ENCODE results near the gene PHF21A.

Gene PHF21A

GRCh38 chr11:45973601-45974000 is 147.7 kb downstream of the PHF21A start:
- DNase-seq: no peak

GRCh38 chr11:45968901-45969300 is 152.4 kb downstream of the PHF21A start:
- no peak for DNase-seq

GRCh38 chr11:45967506-45967905 is 153.7 kb downstream of the PHF21A start:
- DNase-seq: no peak

GRCh38 chr11:45964911-45965389 is 156.3 kb downstream of the PHF21A start:
- DNase-seq: peak; percentile 36

- no peak for DNase-seq
Measured at GRCh38 chr11:45961751-45962240, 159.5 kb downstream of the PHF21A start.

GRCh38 chr11:45960387-45961095 is 160.7 kb downstream of the PHF21A start:
- no peak for DNase-seq

- DNase-seq: no peak
Measured at GRCh38 chr11:45959851-45960250, 161.4 kb downstream of the PHF21A start.

- no peak for DNase-seq
Measured at GRCh38 chr11:45949992-45950407, 171.3 kb downstream of the PHF21A start.

- DNase-seq: no peak
Measured at GRCh38 chr11:45948356-45948755, 172.9 kb downstream of the PHF21A start.

- no peak for DNase-seq
Measured at GRCh38 chr11:45947885-45948284, 173.4 kb downstream of the PHF21A start.

DNA sequence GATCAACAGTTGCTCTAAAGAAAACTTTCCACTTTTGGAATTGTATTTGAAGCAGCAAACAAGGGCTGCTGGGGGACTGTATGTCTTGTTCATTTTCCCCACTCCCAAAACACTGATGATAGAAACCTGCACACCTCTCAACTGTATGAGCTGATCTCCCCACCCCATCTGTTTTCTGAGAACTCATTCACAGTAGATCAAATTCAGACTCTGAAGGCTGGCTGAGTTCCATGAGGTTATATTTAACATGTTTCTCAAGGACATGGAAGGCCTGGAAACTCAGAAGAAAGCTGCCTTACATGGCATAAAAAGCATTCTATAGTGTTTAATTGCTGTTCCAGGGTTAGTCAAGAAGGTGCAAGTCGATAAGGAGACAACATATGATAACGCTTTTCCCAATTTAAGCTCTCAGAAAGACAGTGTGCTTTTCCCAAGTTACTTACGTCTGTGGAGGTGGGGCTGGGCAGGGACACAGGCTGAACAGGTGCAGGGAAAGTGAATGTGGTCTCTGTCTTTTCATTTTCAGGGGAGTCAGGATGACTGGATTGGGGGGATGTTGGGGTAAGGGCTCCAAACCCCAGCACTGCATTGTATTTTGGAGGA is 175.8 kb downstream of the PHF21A start:
- DNase-seq: no peak

DNA sequence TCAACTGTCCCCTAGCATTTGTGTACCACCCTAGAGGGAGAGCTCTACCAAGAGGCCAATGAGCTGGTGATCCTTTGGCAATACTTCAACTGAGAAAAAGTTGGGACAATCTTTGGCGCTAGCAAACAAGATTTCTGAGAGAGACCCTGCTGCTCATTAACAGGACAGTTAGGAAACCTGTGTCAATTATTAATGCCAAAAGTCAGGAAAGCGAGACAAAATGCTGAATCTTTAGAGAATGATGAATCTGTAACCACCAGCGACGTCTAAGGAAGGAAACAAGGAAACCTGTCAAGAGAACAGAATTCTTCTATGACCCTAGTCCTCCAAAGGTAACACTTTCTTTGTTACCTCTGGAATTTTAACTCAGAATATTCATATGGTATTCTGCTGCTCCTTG is 178.9 kb downstream of the PHF21A start:
- DNase-seq: no peak

- DNase-seq: no peak
Measured at GRCh38 chr11:45941285-45941684, 180.0 kb downstream of the PHF21A start.

DNA sequence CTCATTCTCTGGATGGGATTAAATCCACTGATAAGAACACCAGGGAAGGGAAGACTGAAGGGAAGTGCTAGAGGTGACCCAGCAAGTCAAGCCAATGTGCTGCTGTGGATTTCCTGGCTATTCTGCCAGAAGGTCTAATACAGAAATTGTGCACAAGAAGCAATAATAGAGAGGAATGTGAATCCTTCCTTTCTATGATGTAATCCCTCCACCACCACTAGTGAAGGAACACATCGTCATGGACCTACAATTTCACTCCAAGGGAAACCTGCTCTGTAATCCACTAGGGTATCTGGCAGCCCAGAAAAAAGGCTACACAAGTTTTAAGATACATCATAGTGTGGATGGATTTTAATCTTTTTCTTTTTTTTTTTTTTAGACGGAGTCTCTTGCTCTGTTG is 181.4 kb downstream of the PHF21A start:
- DNase-seq: no peak

- no peak for DNase-seq
Measured at GRCh38 chr11:45937916-45938315, 183.3 kb downstream of the PHF21A start.

GRCh38 chr11:45936511-45937054 is 184.7 kb downstream of the PHF21A start:
- no peak for DNase-seq

GRCh38 chr11:45935349-45936064 is 185.7 kb downstream of the PHF21A start:
- no peak for DNase-seq

DNA sequence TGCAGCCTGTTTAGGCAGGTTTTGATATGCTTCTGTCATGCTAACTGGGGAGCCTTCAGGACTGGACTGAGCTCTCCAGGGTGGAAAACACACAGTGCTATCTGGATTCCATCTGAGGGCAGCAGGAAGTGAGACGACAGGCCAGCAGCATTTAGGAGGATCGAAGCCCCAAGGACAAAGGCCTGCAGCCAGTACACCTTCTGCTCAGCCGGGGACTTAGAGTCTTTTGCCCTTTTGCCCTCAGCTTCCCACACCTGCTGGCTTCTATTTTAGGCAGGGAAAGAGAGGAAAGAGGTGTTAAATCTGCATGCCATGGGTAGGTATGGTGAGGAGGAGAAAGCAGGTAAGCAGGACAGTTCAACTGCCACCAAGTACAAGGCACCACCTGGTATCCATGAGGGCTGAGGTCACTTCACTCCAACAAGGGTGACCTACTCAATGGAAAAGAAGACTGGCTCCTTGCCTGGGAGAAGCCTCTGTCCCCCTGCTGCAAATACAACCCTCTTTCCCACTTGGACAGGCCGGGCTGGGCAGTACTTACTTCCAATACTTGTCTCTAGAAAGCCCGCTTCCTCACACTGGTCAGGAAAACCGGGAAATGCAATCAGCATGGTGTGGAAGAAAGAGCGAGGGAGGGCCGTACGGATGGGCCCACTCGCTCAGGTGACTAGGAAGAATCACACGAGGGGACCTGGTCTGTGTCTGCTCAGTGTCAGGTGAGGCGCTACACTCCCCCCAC is 186.5 kb downstream of the PHF21A start:
- no peak for DNase-seq

DNA sequence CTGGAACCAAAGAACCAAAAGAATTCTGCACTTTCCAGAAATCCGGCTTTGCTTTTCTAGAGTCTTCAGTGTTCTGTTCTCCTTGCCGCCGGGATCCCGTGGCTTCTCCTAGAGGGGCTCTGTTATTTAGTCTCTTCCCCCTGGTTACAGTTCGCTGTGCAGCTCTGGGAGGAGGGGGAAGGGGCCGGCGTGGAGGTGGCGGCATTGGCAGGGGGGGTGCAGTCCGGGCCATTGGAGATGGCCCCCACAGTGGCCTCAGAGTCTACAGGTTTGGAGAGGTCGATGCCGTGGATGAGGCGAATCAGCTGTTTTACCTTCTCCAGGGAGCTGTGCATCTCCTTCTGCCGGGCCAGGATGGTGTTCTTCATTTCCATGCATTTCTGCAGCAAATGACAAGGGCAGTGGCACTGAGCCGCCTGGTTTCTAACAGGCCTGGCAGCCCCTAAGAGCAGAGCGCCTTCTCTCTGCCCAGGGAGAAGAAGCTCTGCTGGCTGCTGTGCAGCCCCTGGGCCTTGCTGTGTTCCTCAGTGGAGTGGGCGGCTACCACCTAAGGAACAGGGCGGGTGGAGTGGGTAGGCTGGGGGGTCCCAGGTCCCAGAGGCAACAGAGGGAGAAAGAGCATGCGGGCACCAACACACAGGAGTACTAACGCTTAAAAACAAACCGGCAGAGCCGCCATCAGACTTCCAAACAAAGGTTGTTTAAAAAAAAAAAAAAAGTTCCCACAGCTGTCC is 187.2 kb downstream of the PHF21A start:
- DNase-seq: no peak

GRCh38 chr11:45933131-45933831 is 188.0 kb downstream of the PHF21A start:
- DNase-seq: no peak

GRCh38 chr11:45932217-45932616 is 189.0 kb downstream of the PHF21A start:
- DNase-seq: no peak
